CD4-positive, CD25-positive, alpha-beta regulatory T cell (primary cell): ENCODE data around the gene PPP5C. TPM values are rescaled to one million over a fixed set of nuclear protein-coding genes. Genes with fewer than 3 reads are reported as not detected.

Experiments used
- ATAC-seq, 2 donors: fragments of 150-1000 bp; cut with Tn5 transposase; one replicate each; pipeline ENCODE4 v1.10.0; 2021; ENCODE audit warnings: low read depth in 2 of 2, moderate number of reproducible peaks in 2 of 2, moderate library complexity in 1 of 2
- DNase-seq, 3 donors: peaks; one replicate each; pipeline versions ENCODE4 v3.0.0 to v3.0.0-alpha.2; 2012 to 2022; ENCODE audit warnings: mixed read lengths in 1 of 3
- H3K27ac ChIP-seq: one replicate; pipeline ENCODE4 v1.7.0; 2013; ENCODE audit warnings: mild to moderate bottlenecking, low read length; ENCODE audit not compliant: insufficient read depth, poor library complexity, severe bottlenecking
- H3K27me3 ChIP-seq: one replicate; pipeline ENCODE4 v1.7.0; 2013; ENCODE audit warnings: low read length; ENCODE audit not compliant: control insufficient read depth, insufficient read depth
- H3K36me3 ChIP-seq: one replicate; pipeline ENCODE4 v1.7.0; 2013; ENCODE audit warnings: mild to moderate bottlenecking, low read length, moderate library complexity; ENCODE audit not compliant: control insufficient read depth, insufficient read depth
- H3K4me1 ChIP-seq: 2 replicates; pipeline ENCODE4 v1.7.0; 2013; ENCODE audit warnings: mild to moderate bottlenecking, low read length; ENCODE audit not compliant: insufficient read depth, control insufficient read depth, poor library complexity, severe bottlenecking
- H3K4me3 ChIP-seq: one replicate; pipeline ENCODE4 v1.7.0; 2013; ENCODE audit warnings: low read depth, mild to moderate bottlenecking, low read length, moderate library complexity
- H3K9me3 ChIP-seq, 2 experiments: 1 replicate in 1 of 2; 2 replicates in 1 of 2; pipeline ENCODE4 v1.7.0; 2013; ENCODE audit warnings: low read length in 2 of 2, mild to moderate bottlenecking in 1 of 2, moderate library complexity in 1 of 2; ENCODE audit not compliant: control insufficient read depth in 2 of 2
- H3K27ac Mint-ChIP-seq, 3 donors: one replicate each; pipeline ENCODE4 v1.8.0; 2020 to 2022; ENCODE audit warnings: mild to moderate bottlenecking in 3 of 3, mixed read lengths in 3 of 3, moderate library complexity in 2 of 3
- H3K27me3 Mint-ChIP-seq: one replicate; pipeline ENCODE4 v1.8.0; 2022; ENCODE audit warnings: mild to moderate bottlenecking, mixed read lengths
- H3K36me3 Mint-ChIP-seq: one replicate; pipeline ENCODE4 v1.8.0; 2020; ENCODE audit warnings: mixed read lengths
- H3K4me1 Mint-ChIP-seq, 4 donors: one replicate each; pipeline ENCODE4 v1.8.0; 2020 to 2022; ENCODE audit warnings: mixed read lengths in 4 of 4, mild to moderate bottlenecking in 1 of 4
- H3K4me3 Mint-ChIP-seq, 4 donors: one replicate each; pipeline ENCODE4 v1.8.0; 2020 to 2022; ENCODE audit warnings: mild to moderate bottlenecking in 4 of 4, mixed read lengths in 4 of 4, moderate library complexity in 3 of 4
- H3K9me3 Mint-ChIP-seq, 7 donors: one replicate each; pipeline ENCODE4 v1.8.0; 2020 to 2022; ENCODE audit warnings: mixed read lengths in 7 of 7, mild to moderate bottlenecking in 3 of 7, moderate library complexity in 2 of 7
- polyA plus RNA-seq, 4 donors: library from polyadenylated mRNA; unstranded; fragments of 300-500 nt; fragmentation: Illumina TruSeq; gene quantifications; one replicate each; pipeline ENCODE4 v1.2.3, GENCODE V29; 2021
- total RNA-seq: library from RNA; stranded (reverse); gene quantifications from one replicate; pipeline ENCODE4 v1.2.3, GENCODE V29; 2022

Gene PPP5C
- total and polyA plus RNA-seq, 5 donors from 2014 or later: 16.2 to 34.6 (median 21.4) TPM

DNA sequence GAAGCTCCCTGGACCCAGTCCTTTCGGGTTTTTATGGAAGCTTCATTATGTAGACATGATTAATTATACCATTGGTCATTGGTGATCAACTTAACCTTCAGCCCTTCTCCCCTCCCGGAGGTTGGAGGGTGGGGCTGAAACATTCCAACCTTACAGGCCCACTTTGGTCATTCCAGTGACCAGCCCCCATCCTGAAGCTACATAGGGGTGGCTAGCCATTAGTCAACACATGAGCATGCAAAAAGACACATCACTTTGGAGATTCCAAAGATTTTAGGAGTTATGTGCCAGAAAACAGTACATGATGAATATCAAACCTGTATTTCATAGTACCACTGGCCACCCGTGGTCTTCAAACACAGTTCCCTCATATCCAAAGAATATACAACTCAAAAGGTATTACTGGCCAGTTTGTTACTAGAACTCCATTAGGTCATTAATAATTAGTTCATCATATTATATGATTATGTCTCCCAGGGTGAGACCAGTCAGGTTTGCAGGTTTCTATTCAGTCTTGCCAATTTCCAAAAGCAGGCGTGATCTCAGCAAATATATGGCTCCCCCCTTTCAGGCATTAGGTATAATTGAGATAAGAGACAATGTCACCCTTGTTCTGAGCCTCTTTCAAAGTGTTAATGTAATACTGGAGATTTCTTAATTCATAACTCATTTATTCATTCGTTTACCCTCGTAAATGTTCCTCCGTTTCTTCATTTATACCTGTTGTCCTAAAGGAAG is 11.1 kb downstream of the PPP5C start:
- no peak for DNase-seq
- Mint-ChIP-seq H3K36me3 (peaks cover 16% of the 10 kb centered on the region), H3K27me3 (no peaks in the 10 kb centered on the region), H3K4me3 (no peak overlapping the region), H3K27ac (peak overlapping the region in 1 of 3 donors; percentile 36), H3K4me1 (peaks cover 13 to 56% (median 35%) of the 10 kb centered on the region in 4 donors), H3K9me3 (no peaks in the 10 kb centered on the region)
- no peaks in the 10 kb centered on the region for H3K9me3 ChIP-seq
- no peaks in the 10 kb centered on the region for H3K27me3 ChIP-seq
- no peak for ATAC-seq
- H3K4me3 ChIP-seq: no peak overlapping the region
- H3K4me1 ChIP-seq: peaks cover 20% of the 10 kb centered on the region
- H3K27ac ChIP-seq: no peak overlapping the region
- peaks cover 29% of the 10 kb centered on the region for H3K36me3 ChIP-seq

DNA sequence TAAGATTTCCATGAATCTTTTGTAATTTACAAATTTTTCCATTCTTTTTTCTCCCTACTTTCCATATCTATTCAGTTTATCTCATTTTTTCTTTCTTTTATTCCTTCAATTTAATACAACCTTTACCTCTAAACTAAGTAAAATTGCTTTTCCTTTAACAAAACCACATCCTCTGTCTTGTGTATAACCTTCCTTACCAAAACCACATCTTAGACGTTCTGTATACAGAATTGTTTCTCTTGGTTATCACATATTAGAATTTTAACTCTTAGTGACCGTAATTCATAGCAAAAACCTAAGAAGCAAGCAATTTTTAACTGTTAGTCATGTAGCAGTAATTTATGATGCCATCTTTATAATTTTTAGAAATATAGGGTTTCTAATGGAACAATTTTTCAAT is 15.0 kb downstream of the PPP5C start:
- H3K27ac ChIP-seq: no peak overlapping the region
- H3K4me3 ChIP-seq: peak overlapping the region; percentile 64
- Mint-ChIP-seq H3K27ac (peak overlapping the region in 1 of 3 donors; percentile 78), H3K36me3 (peaks cover 18% of the 10 kb centered on the region), H3K4me1 (peaks cover 18 to 59% (median 36%) of the 10 kb centered on the region in 4 donors), H3K27me3 (no peaks in the 10 kb centered on the region), H3K4me3 (peak overlapping the region; percentile 22 to 91 (median 80)), H3K9me3 (no peaks in the 10 kb centered on the region)
- DNase-seq: peak in 2 of 3 donors; percentile 66 to 67
- peak; percentile 62 to 86 for ATAC-seq
- no peaks in the 10 kb centered on the region for H3K9me3 ChIP-seq
- H3K4me1 ChIP-seq: peaks cover 20% of the 10 kb centered on the region
- no peaks in the 10 kb centered on the region for H3K27me3 ChIP-seq
- peaks cover 13% of the 10 kb centered on the region for H3K36me3 ChIP-seq

GRCh38 chr19:46364359-46364758 is 17.5 kb downstream of the PPP5C start:
- H3K36me3 ChIP-seq: peaks cover 7% of the 10 kb centered on the region
- H3K4me1 Mint-ChIP-seq: peaks cover 11 to 47% (median 26%) of the 10 kb centered on the region in 4 donors
- no peak overlapping the region for H3K27ac Mint-ChIP-seq
- no peak overlapping the region for H3K27ac ChIP-seq
- peaks cover 20% of the 10 kb centered on the region for H3K4me1 ChIP-seq
- H3K27me3 Mint-ChIP-seq: no peaks in the 10 kb centered on the region
- no peak for DNase-seq
- H3K27me3 ChIP-seq: no peaks in the 10 kb centered on the region
- H3K9me3 Mint-ChIP-seq: no peaks in the 10 kb centered on the region
- H3K9me3 ChIP-seq: no peaks in the 10 kb centered on the region
- H3K4me3 ChIP-seq: no peak overlapping the region
- H3K4me3 Mint-ChIP-seq: no peak overlapping the region
- ATAC-seq: no peak
- peaks cover 16% of the 10 kb centered on the region for H3K36me3 Mint-ChIP-seq

DNA sequence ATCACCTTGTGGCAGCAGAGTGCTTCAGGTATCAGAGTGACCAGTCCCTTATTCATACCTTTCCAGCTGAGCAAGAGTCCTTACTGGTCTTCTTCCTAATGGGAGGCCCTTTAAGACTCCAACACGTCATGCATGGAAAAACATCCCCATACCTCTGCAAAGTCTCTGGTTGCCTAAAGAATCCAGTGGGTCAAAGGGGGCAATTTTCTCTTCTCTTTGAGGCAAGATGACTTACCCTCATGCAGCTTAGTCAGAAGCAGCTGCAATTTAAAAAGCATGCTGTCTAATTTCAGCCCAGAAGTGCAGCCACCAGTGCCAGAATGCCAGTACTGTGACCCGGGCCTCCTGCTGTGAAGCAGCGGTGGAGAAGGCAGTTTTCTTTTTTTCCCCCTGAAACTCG is 18.7 kb downstream of the PPP5C start:
- Mint-ChIP-seq H3K27ac (no peak overlapping the region), H3K36me3 (peaks cover 16% of the 10 kb centered on the region), H3K27me3 (no peaks in the 10 kb centered on the region), H3K4me1 (peaks cover 11 to 39% (median 24%) of the 10 kb centered on the region in 4 donors), H3K4me3 (no peak overlapping the region), H3K9me3 (no peaks in the 10 kb centered on the region)
- Histone ChIP-seq H3K9me3 (no peaks in the 10 kb centered on the region), H3K27me3 (no peaks in the 10 kb centered on the region), H3K4me3 (no peak overlapping the region), H3K36me3 (peaks cover 11% of the 10 kb centered on the region), H3K27ac (no peak overlapping the region), H3K4me1 (peaks cover 18% of the 10 kb centered on the region)
- no peak for DNase-seq
- ATAC-seq: no peak

DNA sequence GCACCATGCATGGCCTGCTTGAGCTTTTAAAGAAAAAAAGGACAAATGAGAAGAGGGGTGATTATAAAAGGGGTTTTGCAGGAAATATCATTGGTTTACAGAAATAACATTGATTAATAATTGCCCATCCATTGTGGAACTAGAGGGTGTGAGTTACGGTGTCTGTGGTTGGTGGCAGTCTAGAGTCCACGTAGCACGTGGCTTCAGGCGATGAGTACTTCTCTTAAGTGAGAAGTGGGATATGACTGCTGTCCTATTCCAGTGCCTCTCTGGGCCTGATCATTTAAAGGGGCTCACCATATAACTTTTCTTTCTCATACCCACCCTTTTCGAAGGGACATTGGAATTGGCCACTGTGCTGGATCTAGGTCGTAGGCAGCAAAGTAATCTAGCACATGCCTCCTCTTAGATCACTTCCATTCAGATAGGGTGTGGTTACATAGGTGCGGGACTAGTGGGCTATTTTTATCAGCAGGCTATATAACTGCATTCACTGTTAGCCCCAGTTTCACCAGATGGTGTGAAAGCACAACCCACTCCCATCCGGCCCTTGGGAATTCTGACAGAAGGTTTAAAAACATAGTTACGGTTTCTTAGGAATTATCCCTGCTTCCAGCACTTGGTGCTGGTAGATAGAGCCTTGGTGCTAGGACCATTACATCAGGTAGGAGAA is 19.9 kb downstream of the PPP5C start:
- H3K4me3 ChIP-seq: no peak overlapping the region
- Mint-ChIP-seq H3K27ac (peak overlapping the region in 1 of 3 donors; percentile 10), H3K4me1 (peaks cover 14 to 39% (median 26%) of the 10 kb centered on the region in 4 donors), H3K27me3 (no peaks in the 10 kb centered on the region), H3K36me3 (peaks cover 16% of the 10 kb centered on the region), H3K4me3 (no peak overlapping the region), H3K9me3 (no peaks in the 10 kb centered on the region)
- DNase-seq (no peak), ATAC-seq (no peak)
- H3K9me3 ChIP-seq: no peaks in the 10 kb centered on the region
- peaks cover 12% of the 10 kb centered on the region for H3K4me1 ChIP-seq
- no peaks in the 10 kb centered on the region for H3K27me3 ChIP-seq
- H3K36me3 ChIP-seq: peaks cover 11% of the 10 kb centered on the region
- no peak overlapping the region for H3K27ac ChIP-seq

- Mint-ChIP-seq H3K4me1 (peaks cover 9 to 38% (median 21%) of the 10 kb centered on the region in 4 donors), H3K27me3 (no peaks in the 10 kb centered on the region), H3K9me3 (no peaks in the 10 kb centered on the region), H3K27ac (no peak overlapping the region), H3K36me3 (peaks cover 16% of the 10 kb centered on the region), H3K4me3 (no peak overlapping the region)
- no peak for DNase-seq
- no peaks in the 10 kb centered on the region for H3K9me3 ChIP-seq
- H3K4me1 ChIP-seq: peaks cover 5% of the 10 kb centered on the region
- H3K36me3 ChIP-seq: peaks cover 11% of the 10 kb centered on the region
- no peak overlapping the region for H3K4me3 ChIP-seq
- H3K27me3 ChIP-seq: no peaks in the 10 kb centered on the region
- no peak for ATAC-seq
- H3K27ac ChIP-seq: no peak overlapping the region
Measured at GRCh38 chr19:46367426-46367825, 20.5 kb downstream of the PPP5C start.

DNA sequence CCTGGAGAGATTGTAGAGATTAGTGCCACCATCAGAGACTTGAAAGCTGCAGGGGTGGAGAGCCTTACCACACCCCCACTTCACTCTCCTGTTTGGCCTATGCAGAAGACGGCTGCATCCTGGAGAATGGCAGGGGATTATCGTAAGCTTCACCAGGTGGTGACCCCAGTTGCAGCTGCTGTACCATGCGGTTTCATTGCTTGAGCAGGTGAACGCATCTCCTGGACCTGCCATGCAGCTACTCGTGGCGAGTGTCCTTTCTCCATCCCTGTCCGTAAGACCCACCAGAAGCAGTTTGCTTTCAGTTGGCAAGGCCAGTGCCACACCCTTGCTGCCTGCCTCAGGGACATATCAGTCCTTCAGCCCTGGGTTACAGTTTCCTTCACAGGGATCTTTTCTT is 21.2 kb downstream of the PPP5C start:
- Histone ChIP-seq H3K9me3 (no peaks in the 10 kb centered on the region), H3K27me3 (no peaks in the 10 kb centered on the region), H3K4me3 (no peak overlapping the region), H3K4me1 (peaks cover 4% of the 10 kb centered on the region), H3K36me3 (peaks cover 11% of the 10 kb centered on the region), H3K27ac (no peak overlapping the region)
- no peak for DNase-seq
- Mint-ChIP-seq H3K4me1 (peaks cover 9 to 39% (median 21%) of the 10 kb centered on the region in 4 donors), H3K4me3 (no peak overlapping the region), H3K9me3 (no peaks in the 10 kb centered on the region), H3K27me3 (no peaks in the 10 kb centered on the region), H3K36me3 (peaks cover 16% of the 10 kb centered on the region), H3K27ac (no peak overlapping the region)
- ATAC-seq: no peak
